Smooth muscle cell of the brain vasculature (primary cell): ENCODE data around the gene RAB3IL1.
"Not testable (repeated sequence)": the region's sequence is repeated elsewhere in the genome, so short reads cannot be mapped to it uniquely, and the experiment has no call there.

Experiments
- DNase-seq: peaks from one replicate; pipeline ENCODE4 v3.0.0-alpha.2; 2012; ENCODE audit warnings: low read depth, low spot score

Gene RAB3IL1

DNA sequence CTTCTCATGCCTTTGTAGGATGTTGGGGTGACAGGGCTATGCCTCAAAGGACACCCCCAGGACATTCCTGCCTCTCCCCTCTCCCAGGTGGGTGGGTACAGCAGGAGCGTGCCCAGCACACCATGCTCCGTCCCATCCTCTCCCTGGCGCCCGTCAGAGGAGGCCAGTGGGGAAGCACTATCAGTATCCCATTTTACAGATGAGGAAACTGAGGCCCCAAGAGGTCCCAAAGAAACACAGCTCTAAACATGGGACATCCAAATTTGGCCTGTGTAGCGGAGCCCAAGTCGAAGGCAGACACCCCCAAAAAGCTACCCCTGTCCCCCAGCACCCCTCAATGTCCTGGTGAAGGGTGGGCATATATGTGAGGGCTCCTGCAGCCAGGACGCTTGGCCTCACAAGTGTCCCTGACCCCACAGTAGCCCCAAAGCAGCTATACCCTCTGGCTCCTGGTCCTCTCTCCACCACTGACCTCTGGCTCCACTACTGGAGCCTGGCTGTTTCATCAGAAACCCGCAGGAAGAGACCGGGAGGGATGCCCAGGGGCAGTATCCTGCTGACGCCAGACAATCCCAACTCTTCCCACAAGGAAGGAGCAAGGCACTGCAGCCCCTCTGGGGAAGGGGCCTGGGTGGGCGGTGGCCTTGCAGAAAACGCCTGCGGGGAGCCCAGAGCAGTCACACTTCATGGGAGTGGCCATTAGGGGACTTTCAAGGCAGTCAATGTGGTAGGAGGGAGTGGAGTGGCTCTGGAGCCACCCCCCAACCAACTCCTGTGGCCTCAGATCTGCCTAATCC is 31.4 kb downstream of the RAB3IL1 start:
- DNase-seq: no peak

DNA sequence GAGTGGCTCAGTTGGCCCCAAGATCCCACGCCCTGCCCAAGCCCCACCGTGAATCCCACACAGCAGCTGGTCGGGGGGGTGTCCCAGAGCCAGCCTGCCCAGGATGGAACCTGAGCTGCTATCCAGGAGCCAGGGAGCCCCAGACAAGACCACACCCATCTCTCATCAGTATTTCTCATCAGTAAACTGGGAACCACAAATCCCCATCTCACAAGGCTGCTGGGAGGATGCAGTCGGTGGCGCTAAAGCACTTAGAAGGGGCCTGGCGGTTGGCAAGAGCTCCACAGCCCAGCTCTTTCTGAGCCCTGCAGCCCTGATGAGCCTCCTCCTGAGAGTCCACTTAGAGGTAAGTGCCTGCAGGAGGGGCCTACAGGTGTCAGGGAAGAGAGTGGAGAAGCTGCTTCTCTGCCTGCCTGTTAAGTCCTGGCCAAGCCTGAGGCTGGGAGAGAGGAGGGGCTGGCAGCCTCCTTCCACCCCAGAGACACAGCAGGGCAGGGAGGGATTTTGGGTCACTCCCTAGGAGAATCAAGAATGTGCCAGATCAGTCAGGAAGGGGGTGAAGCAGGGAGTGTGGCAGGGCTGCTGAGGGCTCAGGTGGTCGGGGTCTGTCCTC is 32.1 kb downstream of the RAB3IL1 start:
- no peak for DNase-seq

DNA sequence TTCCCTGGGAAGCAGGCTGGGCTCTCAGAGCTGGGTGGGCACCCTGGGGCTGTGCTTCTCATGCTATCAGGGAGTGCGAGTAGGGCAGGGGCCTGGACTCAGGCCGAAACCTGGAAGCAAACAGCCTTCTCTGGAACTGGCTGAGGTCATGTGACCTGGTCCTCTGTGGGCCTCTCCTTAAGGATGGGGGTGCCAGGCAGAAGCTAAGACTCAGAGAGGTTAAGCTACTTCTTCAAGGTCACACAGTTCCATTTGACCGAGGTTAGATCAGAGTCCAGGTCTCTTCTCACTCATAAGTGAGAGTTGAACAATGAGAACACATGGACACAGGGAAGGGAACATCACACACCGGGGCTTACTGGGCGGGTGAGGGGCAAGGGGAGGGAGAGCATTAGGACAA is 33.4 kb downstream of the RAB3IL1 start:
- DNase-seq: no peak

DNA sequence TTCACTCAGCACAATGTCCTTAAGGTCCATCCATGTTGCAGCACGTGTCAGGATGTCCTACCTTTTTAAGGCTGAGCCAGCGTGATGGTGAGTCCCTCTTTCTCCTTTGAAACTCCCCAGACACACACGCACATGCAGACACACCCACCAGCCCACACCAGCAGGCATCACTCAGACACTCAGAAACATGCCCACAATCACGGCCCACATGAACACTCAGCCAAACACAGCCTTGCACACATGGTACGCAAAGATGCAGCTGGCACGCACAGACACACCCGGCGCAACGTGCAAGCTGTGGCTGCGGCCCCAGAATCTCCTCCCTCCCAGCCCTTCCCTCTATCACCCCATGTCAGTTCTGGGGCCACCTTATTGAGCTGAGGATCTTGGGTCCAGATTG is 34.0 kb downstream of the RAB3IL1 start:
- no peak for DNase-seq

DNA sequence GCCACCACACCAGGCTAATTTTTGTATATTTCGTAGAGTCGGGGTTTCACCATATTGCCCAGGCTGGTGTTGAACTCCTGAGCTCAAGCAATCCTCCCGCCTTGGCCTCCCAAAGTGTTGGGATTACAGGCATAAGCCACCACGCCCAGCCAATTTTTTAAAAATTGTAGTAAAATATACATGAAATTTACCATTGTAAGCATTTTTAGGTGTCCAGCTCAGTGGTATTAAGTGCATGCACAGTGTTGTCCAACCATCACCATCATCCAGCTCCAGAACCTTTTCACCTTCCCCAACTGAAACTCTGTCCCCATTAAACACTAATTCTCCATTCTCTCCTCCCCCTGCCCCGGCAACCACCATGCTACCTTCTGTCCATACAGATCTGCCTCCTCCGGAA is 34.5 kb downstream of the RAB3IL1 start:
- no peak for DNase-seq

DNA sequence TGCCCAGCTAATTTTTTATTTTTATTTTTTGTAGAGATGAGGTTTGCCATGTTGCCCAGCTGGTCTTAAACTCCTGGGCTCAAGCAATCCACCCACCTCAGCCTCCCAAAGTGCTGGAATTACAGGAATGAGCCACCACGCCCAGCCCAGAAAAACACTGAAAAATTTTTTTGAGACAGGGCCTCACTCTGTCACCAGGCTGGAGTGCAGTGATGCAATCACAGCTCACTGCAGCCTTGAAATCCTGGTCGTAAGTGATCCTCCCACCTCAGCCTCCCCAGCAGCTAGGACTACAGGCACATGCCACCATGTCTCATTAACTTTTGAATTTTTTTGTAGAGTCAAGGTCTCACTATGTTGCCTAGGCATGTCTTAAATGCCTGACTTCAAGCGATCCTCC is 35.1 kb downstream of the RAB3IL1 start:
- DNase-seq: not testable (repeated sequence)

DNA sequence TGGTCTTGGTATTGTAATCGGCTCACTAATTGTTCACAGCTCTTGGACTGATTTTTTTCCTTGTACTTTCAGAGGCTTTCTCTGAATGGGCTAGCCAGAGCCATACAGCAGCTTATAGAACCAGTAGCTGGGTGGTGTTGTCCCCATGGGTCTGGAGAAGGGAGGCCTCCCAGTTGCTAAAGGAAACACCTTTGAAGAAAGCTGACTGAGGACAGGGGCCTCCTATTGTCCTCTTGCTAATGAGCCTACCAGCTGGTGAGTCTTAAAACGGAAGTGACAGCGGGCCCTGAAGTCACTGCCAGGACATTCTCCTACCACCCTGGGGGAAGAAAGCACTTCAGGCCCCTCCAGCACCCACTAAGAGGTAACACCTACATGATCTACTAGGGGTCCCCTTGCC is 36.0 kb downstream of the RAB3IL1 start:
- DNase-seq: no peak

DNA sequence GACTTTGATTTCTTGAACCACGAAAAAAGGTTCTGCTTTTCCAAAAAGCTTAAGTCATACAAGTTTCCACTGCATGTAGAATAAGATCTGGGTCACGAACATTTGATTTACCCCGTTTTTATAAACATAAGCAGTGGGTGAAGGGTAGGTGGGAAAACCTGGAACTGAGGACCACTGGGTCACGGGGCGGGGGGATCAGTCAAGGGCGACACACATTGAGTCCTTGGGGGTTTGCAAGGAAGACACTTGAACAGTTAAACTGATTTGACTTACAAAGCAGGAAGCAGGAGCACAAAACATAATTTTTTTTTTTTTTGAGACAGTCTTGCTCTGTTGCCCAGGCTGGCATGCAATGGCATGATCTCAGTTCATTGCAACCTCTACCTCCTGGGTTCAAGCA is 36.9 kb downstream of the RAB3IL1 start:
- no peak for DNase-seq

DNA sequence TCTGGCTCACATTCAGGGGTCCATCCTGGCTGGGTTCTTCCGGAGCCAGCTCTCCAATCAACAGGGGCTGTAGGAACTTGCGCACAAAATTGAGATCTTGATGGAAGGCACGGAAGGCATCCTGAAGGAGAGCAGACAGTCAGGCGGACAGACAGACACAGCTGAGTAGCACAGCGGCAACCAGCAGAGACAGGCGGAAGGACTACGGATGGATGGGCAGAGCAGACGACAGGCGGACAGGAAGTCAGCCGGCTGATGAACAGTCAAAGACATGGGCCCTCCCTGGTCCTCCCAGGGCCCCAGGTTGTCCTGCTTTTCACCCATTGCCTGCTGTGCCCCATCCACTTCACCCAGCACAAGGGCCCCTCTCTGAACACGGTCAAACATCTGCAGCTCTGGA is 37.3 kb downstream of the RAB3IL1 start:
- no peak for DNase-seq

DNA sequence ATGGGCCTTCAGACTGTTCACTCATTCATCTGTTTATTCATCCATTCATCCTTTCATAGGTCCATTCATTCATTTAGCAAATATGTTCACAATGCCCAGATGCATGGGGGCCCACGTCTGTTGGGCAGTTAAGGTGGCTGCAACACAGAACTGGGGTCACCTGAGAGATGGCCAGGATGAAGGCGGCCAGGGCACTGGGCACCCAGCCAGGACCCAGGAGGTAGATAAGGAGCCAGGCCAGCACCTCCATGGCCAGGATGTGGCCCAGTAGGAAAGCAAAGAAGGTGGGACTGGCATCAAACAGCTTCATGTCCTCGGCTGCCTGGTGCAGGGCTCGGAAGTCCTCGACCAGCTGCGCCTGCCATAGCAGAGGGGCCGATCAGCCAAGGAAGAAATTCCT is 38.2 kb downstream of the RAB3IL1 start:
- DNase-seq: no peak

DNA sequence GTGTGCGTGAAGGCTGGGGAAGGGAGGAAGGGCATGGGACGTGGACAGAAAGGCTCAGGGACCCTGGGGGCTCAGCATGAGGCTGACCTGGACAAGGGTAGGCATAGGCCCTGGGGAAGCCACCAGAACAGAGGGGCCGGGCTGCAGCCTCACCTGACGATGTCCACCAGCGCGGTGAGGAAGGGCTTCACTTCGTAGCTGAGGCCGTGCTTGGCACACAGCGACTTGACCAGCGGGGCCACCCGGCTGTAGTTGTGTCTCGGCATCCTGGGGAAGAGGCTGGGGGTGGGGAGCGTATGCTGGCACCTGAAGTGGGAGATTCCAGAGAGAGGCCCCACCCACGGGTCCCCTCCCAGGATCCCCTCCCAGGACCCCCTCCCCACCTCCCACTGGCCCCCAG is 41.7 kb downstream of the RAB3IL1 start:
- no peak for DNase-seq

DNA sequence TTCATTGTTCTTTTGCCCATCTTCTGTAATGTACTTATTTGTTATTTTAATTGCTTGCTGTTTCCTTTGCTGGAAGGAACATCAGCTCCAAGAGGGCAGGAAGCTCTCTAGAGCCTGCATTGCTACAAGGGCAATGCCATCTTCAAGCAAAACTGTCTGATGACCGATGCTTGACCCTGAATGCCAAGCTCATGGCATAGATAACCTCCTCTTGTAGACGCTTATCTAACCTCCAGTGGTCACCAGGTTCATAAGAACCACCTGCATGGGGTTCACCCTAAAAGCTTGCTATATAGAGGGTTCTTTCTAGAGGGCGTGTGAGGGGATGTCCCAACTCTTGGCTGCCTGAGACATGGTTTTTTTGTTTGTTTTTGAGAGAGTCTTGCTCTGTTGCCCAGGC is 42.5 kb downstream of the RAB3IL1 start:
- DNase-seq: no peak

DNA sequence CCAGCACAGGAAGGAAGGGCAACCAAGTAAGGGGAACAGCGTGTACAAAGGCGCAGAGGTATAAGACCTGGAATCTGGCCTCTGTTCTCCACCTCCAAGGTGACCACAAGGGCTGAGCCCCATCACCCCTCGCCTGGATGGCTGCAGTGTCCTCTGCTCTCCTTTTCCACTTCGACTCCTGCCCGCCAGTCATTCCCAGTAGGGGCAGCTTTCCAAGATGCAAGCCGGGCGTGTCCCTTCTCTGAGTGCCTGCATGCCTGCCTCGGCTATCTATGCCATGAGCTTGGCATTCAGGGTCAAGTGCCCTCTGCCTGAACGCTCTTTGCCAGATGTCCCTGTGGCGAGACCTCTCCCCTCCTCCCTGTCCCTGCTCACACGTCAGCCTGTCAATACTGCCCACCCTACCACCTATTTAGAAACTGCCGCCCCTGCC is 43.0 kb downstream of the RAB3IL1 start:
- DNase-seq: no peak

DNA sequence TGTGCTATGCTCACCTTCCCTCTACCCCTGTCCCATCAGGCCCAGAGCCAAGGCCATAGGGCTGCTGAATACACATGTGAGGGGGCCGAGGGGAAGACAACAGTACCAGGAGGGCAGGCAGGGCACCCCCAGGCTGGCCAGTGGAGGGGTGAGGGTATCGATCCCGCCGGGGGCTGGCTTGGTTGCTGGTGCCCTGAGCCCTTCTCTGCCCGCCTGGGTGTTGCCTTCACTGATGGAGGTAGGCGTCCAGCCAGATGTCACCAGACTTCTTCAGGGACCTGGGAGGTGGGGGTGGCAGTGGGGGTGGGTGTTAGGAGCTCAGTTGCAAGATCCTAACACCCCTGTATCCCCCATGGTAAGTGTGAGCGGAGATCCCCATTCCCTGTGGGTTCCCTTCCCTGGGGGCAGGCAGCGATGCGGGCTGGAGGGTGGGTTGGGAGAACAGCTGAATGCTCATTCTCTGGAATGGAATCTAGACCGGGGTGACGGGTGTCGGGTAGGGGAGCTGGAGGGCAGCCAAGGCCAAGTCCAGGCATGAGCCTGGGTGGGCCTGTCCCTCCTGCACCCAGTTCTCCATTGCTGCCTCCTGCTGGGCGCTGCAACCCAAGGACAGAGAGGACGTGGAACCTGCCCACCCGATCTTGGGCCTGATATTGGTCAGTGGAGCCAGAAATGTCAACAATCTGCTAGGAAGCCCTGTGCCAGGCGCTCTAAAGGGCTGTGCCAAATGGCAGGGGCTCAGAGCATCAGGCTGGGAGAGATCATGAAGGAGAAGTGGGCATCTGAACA is 43.6 kb downstream of the RAB3IL1 start:
- no peak for DNase-seq

DNA sequence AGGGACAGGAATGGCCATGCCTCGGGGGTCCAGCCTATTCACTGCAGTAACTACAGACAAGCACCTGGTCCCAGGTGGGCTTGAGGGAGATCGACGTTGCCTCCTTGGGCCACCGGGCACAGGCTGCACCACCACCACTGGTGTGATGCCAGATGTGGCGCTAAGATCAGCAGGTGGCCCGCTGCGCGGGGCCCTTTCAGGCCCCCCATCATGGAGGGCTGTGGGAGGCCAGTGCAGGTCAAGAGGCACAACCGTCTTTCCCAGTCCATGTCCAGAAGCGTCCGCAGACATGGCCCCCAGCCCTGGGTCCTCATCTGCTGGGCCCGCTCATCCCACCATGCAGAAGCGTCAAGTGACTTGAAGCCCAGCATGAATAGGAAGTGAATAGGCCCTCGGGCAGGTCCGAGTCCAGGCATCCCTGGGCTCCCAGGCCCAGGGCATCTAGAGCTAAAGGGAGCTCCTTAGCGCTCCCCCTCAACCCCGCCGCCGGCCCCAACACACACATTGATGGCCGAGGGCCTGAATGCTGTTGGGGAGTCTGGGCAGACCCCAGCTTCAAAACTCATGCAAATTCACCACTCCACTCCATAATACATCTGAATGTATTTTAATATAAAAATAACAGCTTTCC is 44.3 kb downstream of the RAB3IL1 start:
- no peak for DNase-seq

DNA sequence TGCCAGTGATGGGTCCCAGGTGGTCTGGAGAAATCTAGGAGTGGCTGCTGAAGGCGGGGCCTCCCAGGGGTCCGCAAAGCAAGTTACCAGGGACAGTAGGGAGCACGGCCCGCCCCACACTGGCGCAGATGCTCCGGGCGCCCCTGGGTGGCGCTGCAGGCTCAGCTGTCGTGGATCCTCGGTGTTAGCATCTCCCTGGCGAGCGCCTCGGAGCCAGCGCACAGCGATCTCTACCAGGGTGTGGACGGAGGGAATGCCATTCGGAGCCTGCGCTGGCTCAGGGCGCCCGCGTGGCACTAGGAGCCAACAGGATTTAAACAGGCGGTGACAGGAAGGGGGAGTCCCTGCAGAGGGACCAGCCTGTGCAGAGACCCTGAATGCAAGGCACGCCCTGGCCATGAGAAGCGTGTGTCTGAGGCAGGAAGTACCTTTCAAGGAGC is 46.2 kb downstream of the RAB3IL1 start:
- DNase-seq: peak; percentile 52

DNA sequence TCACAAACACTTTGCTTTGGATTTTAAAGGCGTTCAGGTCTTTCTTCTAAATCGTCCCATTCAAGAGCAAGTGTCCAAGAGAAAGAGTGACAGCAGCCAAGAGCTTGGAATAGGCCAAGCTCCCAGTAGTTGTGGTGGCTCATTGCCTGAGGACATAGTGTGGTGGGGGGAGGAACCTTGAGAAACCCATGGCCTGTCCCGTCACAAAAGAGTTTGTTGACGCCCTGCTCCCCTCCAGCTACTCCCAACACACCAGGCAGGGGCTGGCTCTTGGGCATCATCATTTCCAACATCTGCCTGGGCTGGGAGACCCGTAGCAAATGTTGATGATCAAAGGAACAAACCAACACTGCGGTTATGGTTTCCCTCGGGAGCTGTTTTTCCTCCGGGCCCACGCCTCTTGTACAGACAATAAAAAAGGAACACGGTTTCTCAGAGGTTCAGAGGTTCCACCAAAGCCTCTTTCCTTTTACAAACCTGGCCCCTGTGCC is 46.8 kb downstream of the RAB3IL1 start:
- no peak for DNase-seq

DNA sequence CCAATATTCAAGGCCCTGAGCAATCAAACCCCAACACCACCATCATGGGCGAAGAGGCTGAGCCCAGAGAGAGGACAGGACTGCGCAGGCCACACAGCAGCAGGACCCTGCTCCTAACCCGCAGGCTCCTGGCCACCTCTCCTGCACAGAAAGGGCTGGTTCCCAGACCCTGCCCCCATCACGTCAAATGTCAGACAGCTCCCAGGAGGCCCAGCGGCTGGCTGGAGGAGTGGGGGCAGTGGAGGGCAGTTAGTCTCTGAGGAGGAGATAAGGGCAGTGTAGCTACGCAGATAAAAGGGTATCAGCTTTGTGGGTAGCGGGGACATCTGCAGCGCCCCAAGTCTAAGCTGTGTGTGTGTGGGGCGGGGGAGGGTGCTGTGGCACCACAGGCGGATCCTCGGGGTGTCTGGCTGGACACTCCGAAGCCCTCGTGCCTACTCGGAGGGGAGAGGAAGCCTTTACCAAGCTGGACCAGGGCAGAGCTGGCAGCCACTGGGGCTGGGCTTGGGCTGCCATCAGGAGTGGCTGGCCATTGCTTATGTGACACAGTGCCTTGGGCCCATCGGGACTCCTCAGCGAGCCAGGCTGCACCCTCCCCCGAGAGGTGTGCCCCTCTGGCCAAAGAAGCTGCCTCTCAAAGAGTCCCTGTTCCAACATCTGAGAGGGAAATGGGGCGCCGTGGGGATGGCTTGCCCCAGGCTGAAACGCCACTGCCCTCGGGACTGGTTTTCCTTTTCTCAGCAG is 47.5 kb downstream of the RAB3IL1 start:
- no peak for DNase-seq

DNA sequence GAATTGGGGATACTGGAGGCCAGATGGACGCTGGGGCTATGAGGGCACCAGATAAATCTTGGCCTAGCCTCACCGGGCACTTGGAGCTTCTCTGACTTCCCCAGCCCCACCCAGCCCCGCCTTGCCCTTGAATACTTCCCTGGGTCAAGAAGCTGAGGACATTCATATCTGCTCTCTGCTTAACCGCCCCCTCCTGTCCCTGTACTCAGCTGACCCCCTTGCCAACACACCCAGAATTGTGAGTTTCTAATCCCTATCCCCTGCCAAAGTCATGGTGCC is 48.0 kb downstream of the RAB3IL1 start:
- DNase-seq: no peak

DNA sequence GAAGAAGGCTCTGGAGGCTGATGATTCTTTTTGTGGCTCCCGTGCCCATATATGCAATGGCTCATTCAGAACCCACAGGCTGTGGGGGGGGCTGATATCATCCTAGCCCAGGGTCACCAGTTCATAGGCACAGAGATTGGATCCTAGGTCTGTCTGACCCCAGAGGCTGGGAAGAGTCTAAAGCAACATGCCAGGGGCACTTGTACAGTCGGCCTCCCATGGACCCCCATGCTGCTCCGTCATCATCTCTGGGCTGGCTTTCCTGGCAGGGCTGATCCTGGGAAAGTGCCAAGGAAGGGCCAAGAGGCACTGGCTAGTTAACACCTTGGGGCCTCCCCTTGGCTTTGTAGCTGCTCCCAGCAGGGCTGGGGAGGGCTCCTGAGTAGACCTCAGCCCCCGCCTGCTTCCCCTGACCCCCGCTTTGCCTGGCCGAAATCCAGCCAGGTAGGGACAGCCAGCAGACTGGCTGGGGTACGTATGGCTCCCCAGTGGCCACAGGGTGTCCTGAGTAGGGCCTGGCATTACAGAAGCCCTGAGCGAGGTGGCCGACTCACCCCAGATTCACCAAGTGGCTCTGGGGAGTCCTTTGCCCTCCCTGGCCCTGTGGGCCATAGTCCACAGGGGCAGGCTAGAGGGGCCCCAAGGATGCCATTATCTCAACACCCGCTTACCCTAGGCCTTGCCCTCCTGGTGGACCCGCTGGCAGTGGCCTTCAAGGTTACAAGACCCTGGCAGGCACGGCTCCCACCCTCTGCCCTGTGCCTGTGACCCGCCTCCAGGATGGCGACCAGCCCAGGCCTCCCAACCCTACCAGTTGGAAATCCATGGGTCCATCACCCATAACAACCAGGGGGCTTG is 48.6 kb downstream of the RAB3IL1 start:
- no peak for DNase-seq

DNA sequence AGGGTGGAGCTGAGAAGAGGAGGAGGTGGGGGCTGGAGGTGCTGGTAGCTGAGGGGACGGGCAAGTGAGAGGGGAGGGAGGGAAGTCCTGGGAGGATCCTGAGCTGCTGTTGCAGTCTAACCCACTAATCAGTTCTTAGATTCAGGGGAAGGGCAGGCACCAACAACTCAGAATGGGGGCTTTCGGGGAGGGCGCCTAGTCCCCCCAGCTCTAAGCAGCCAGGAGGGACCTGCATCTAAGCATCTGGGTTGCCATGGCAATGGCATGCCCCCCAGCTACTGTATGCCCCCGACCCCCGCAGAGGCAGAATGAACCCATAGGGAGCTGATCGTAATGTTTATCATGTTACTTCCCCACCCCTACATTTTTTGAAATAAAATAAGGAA is 50.4 kb downstream of the RAB3IL1 start:
- DNase-seq: no peak
